HG03095 (cell line): ENCODE measurements around the gene MRPL2.
"Not testable (repeated sequence)": the region's sequence is repeated elsewhere in the genome, so short reads cannot be mapped to it uniquely, and the experiment has no call there.

Experiments
- ATAC-seq: cut with Tn5 transposase; IDR thresholded peaks from one replicate; pipeline ENCODE4 v1.9.1; 2021; ENCODE audit warnings: moderate library complexity; ENCODE audit not compliant: unreplicated experiment

MRPL2 gene

DNA sequence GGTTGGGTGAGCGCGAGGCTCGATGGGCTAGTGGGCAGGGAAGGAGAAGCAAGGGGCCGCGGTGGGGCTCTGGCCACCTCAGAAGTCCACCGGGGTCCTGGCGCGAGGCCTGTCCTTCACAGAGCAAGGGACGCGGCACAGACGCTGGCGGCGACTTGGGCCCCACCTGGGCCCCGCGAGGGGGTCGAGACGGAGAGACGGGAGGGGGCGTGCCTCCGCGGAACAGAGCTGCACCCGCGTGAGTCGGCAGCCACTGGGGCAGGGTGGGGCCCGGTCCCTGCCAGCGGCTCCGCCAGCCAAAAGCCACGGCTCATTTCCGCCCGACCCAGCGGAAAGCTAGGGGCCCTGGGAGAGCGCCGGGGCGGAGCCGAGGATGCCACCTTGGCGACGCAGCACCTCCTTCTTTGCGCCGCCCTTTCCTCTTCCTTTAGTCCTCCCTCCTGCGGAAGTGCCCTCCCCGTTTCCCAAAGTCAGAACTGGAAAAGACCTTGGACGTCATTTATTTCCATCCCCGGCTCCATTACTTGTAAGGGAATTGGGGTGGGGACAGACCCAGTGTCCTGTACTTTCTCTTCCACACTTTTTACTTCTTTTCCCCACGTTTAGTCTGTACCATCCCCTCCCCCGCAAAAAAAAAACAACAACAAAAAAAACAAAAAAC is 5.6 kb downstream of the MRPL2 start, which contains the start of gene CUL7:
Gene CUL7 (minus strand): TSS at position 307 of the 661 bp plus-strand sequence. CDS start 1,063 bp downstream, outside the sequence.
- peak; percentile 78 for ATAC-seq

- ATAC-seq: peak; percentile 16
Measured at GRCh38 chr6:43052842-43053544, 6.2 kb downstream of the MRPL2 start.

- ATAC-seq: no peak
Measured at GRCh38 chr6:43052225-43052841, 6.9 kb downstream of the MRPL2 start.

GRCh38 chr6:43050981-43051380 is 8.3 kb downstream of the MRPL2 start:
- ATAC-seq: no peak

DNA sequence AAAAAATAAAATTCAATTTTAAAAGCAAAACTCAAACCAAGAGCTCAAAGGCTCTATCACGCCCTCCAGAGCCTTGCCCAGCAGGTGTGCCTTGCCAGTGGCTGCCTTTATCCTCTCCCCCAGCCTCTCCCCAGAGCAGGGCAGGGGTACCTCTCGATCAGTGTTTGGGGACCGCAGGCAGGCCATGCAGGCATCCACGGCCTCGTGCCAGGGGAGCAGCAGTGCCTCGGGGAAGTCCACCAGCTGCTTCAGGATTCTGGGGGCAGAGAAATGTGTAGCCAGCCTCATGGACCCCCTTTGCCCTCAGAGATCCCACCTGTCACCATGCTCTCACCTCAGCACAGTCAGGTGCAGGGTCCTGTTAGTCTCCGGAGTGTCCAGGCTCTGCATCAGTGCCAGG is 11.2 kb downstream of the MRPL2 start:
- no peak for ATAC-seq

DNA sequence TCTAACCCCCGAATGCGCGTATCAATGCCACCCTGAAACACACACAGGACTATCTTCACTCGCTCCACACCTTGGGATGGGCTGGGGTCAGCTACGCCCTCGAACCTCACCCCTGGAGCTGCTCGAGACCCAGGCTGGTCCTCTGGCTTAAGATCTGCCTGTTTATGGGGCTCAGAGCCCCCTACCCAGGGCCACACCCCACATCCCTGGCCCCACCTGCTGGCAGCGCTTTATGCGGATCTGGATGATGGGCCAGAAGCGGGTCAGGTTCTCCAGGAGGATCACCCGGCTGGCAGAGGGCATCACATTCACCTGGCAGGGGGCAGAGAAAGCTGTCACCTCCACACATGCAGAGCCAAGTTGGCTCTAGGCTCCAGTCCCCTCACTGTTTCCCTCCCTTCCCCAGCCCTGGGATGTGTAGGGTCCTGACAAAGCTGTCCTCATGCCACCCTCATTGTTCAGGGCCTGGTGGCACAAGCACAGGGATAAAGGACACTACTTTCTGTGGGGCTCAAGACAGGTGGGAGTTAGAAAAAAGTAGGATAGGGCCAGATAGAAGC is 13.8 kb downstream of the MRPL2 start:
- no peak for ATAC-seq

- no peak for ATAC-seq
Measured at GRCh38 chr6:43043310-43043709, 15.9 kb downstream of the MRPL2 start.

- ATAC-seq: not testable (repeated sequence)
Measured at GRCh38 chr6:43041475-43041874, 17.8 kb downstream of the MRPL2 start.

DNA sequence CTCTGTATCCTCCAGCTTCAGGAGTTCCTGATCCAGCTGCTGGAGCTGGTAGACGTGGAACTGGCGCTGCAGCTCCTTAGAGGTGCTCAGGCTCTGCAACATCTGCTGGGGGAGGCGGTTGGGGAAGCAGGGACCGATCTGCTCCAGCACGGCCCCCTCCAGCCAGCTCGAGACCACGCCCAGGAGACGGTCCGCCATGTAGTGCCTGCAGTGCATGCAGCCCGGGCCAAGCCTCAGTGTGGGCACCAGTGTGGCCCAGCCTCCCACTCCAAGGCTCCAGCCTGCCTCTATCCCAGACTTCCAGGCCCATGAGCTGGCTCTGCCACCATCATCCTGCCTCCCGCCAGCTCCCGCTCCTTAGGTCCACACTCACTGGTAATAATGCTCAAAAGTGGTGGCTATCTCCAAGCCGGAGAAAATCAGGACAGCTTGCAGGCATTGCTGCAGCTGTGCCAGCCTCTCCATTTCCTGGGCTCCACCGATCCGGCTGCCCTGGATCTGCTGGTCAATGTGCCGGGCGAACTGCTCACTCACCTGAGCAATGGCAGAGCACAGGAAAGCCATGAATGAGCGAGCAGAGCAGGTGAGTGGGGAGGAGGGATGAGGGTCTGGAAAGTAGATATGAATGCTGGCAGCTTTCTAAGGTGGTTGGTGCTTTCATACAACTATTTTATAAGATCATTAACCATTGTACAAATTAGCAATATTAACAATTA is 18.5 kb downstream of the MRPL2 start:
- ATAC-seq: no peak

GRCh38 chr6:43038727-43039126 is 20.5 kb downstream of the MRPL2 start:
- no peak for ATAC-seq

GRCh38 chr6:43037706-43038105 is 21.5 kb downstream of the MRPL2 start:
- ATAC-seq: no peak

- ATAC-seq: no peak
Measured at GRCh38 chr6:43037197-43037596, 22.0 kb downstream of the MRPL2 start.

DNA sequence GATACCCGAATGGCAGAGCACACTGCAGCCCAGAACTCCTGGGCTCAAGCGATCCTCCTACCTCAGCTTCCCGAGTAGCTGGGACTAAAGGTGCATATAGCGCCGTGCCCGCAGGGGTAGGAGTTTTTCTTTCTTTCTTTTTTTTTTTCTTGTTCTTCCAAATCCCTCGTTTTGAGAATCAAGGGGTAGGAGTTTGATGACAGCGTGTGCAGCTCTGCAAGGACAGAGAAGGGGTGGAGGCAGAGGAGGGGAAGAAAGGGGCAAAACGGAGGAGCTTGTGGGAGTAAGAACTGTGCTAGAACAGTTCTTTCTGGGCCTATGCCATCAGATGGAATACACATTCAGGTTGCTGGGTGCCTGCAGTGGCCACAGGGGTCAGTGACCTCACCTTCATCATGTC is 22.5 kb downstream of the MRPL2 start:
- no peak for ATAC-seq

DNA sequence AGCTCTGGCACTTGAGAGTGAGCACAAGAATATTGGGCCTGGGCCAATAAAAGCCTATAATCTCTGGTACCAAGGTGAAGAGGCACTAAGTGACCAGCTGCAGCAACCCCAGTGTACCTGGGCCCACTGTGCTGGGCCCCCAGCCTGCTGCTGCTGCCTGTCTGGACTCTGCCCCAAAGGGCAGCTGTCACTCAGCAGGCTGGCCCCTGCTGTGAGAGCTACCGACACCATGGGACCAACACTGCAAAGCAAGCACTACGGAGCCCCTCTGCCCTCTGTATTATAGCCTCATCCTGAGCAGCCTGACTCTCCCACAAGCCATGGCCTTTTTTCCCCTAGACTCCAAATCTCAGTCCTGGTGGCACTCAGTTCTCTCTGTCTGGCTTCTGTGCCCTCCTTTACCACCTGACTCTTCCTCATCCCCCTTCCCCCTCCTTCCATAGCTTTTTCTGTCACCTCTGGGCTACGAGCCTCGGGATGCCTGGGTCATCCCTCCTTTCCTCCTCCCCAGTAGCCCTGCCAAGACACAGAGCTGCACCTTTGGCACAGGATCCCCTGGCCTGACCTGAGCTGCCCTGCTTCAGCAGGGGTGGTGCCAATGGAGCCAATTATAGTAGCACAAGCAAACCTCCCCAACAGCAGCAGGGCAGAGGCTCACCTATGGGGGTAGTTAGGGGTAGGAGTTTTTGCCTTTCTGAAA is 23.6 kb downstream of the MRPL2 start:
- no peak for ATAC-seq

GRCh38 chr6:43034190-43034525 is 25.1 kb downstream of the MRPL2 start:
- ATAC-seq: no peak

DNA sequence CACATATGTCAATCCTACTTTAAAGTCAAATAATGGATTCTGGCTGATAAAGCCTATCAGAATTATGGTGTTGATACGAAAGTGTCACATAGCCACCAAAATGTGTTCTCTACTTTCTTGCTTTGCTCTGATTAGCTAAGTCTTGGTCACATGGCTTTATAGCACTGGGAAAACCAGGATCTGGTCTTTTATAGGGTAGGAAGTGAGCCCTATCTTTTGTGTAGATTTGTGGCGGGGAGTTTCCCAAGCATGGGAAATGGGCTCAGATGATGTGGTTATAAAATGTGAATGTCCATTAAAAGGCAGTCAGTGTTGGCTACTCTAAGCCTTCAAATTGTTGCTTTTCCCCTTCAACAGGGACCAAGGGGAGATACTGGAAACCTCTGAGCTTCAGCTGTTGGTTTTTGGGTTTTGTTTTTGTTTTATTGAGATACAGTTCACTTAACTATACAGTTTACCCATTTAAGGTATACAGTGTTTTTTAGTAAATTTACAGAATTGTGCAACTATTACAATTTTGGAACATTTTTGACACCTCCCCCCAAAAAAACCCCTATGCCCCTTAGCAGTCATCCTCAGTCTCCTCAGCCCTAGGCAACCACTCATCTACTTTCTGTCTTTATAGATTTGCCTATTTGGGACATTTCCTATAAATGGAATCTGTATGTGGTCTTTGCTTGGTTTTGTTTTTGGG is 25.6 kb downstream of the MRPL2 start:
- ATAC-seq: no peak

GRCh38 chr6:43032326-43032725 is 26.9 kb downstream of the MRPL2 start:
- ATAC-seq: no peak

- ATAC-seq: no peak
Measured at GRCh38 chr6:43029120-43029519, 30.1 kb downstream of the MRPL2 start.

DNA sequence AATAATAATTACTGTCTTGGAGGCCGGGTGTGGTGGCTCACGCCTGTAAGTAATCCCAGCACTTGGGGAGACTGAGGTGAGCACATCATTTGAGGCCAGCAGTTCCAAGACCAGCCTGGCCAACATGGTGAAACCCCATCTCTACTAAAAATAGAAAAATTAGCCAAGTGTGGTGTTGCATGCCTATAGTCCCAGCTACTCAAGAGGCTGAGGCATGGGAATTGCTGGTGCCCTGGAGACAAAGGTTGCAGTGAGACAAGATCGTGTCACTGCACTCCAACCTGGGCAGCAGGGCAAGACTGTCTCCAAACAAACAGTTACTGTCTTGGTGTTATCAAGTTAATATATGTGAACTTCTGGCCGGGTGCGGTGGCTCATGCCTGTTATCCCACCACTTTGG is 32.9 kb downstream of the MRPL2 start:
- no peak for ATAC-seq

DNA sequence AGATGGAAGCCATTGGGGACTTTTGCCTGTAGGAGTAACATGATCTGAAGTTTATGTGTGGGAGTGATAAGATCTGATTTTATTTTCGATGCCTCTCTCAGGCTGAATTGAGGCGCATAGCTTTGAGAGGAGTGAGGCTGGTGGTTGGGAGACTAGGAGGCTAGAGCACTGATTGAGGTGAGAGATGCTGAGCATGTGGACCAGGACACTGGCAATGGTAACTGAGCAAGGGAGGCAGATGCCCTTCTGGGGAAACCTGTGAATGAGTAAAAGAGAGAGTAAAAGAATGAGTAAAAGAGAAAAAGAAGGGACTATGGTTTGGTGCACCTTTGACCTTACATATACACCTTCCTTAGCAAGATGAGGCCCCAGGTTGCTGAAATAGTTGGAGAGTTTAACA is 34.8 kb downstream of the MRPL2 start:
- ATAC-seq: no peak
